HepG2 (cell line): Measurements from ENCODE around the gene DNMT1.

ENCODE experiments used
- ARID2 ChIP-seq: sonication (generic); formaldehyde crosslinking; IDR thresholded peaks from 2 replicates; pipeline ENCODE4 v1.8.1; 2022; ENCODE audit warnings: mild to moderate bottlenecking, missing genetic modification reagents, borderline replicate concordance
- ELF4 ChIP-seq: sonication (generic); formaldehyde crosslinking; IDR thresholded peaks from 2 replicates; pipeline ENCODE4 v1.5.0; 2020; ENCODE audit warnings: missing genetic modification reagents, mild to moderate bottlenecking, moderate library complexity, borderline replicate concordance
- TOPORS ChIP-seq: sonication (generic); formaldehyde crosslinking; IDR thresholded peaks from 2 replicates; pipeline ENCODE4 v1.8.0; 2023; ENCODE audit warnings: mild to moderate bottlenecking, missing genetic modification reagents
- TF ChIP-seq, protein P1 (sequence below), 2 experiments: IDR thresholded peaks; 2 replicates each; pipeline ENCODE4 v1.6.1; 2011 to 2012; ENCODE audit warnings: low read length in 2 of 2, borderline replicate concordance in 1 of 2, low read depth in 1 of 2, mild to moderate bottlenecking in 1 of 2, moderate library complexity in 1 of 2

DNA sequence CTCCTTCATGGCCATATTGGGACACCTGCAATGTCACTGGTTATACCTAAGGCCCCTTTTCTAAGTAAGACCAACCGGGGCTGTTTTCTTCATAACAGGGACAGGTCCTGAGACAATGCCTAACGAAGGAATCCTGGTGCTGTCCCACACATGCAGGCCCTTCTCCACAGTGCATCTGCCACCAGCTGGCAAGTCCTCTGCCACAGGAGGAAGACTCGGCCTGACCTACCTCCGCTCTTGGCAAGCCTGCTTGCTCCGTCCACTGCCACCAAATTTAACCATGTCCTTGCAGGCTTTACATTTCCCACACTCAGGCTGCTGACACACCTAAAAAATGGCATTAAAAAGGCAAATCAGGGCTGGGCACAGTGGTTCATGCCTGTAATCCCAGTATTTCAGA is 43.2 kb downstream of the DNMT1 start:
- no peak for TF ChIP-seq ARID2 (CRISPR knock-in tag)
- no peak for TF ChIP-seq ELF4 (CRISPR knock-in tag)
- no peak for TF ChIP-seq TOPORS (CRISPR knock-in tag)
- TF ChIP-seq, protein P1, sequence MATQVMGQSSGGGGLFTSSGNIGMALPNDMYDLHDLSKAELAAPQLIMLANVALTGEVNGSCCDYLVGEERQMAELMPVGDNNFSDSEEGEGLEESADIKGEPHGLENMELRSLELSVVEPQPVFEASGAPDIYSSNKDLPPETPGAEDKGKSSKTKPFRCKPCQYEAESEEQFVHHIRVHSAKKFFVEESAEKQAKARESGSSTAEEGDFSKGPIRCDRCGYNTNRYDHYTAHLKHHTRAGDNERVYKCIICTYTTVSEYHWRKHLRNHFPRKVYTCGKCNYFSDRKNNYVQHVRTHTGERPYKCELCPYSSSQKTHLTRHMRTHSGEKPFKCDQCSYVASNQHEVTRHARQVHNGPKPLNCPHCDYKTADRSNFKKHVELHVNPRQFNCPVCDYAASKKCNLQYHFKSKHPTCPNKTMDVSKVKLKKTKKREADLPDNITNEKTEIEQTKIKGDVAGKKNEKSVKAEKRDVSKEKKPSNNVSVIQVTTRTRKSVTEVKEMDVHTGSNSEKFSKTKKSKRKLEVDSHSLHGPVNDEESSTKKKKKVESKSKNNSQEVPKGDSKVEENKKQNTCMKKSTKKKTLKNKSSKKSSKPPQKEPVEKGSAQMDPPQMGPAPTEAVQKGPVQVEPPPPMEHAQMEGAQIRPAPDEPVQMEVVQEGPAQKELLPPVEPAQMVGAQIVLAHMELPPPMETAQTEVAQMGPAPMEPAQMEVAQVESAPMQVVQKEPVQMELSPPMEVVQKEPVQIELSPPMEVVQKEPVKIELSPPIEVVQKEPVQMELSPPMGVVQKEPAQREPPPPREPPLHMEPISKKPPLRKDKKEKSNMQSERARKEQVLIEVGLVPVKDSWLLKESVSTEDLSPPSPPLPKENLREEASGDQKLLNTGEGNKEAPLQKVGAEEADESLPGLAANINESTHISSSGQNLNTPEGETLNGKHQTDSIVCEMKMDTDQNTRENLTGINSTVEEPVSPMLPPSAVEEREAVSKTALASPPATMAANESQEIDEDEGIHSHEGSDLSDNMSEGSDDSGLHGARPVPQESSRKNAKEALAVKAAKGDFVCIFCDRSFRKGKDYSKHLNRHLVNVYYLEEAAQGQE (IDR thresholded peaks at IDR 0.05; ENCODE audit: borderline replicate concordance in 1 of 2, low read depth in 1 of 2, low read length in 2 of 2), result no peak
